HCT116 (cell line): Measurements from ENCODE around the gene VAT1. TPM values are rescaled to one million over a fixed set of nuclear protein-coding genes. Genes with fewer than 3 reads are reported as not detected.

Experiments used
- ATAC-seq: fragments of 200-7000 bp; cut with Tn5 transposase; 2 replicates; pipeline ENCODE4 v1.9.1; 2020; ENCODE audit warnings: mild to moderate bottlenecking, moderate library complexity
- BruUV-seq: library from RNA; stranded (reverse); fragments of 400-500 nt; replicated peaks from 2 replicates; lab custom pipeline; 2021; lab: Mats Ljungman, UMichigan
- CTCF ChIA-PET: fragments of 300-600 bp; sonication (Branson Sonifier 250); formaldehyde crosslinking; loops from one replicate; lab custom pipeline; 2021; ENCODE audit warnings: antibody characterized with exemption; lab: Charles Lee
- POLR2A ChIA-PET: fragments of 300-600, 350-600 bp; sonication (Branson Sonifier 250); formaldehyde crosslinking; loops from one replicate; lab custom pipeline; 2021; ENCODE audit warnings: antibody characterized with exemption; lab: Charles Lee
- RAD21 ChIA-PET, 2 experiments: fragments of 300-600 bp; sonication (Branson Sonifier 250); formaldehyde crosslinking; loops; one replicate each; lab custom pipeline; 2023; ENCODE audit warnings: low total read pairs in 2 of 2; ENCODE audit not compliant: uncharacterized antibody in 2 of 2, unreplicated experiment in 2 of 2, low non-redundant PET in 1 of 2; lab: Charles Lee
- DNase-seq: peaks from one replicate; pipeline ENCODE4 v3.0.0-alpha.2; 2010; ENCODE audit warnings: low read depth, low spot score
- H2AFZ ChIP-seq: fragments of 200-600 bp; shearing (Covaris generic), sonication (generic); 2 replicates; pipeline ENCODE4 v1.6.1; 2017; ENCODE audit warnings: low read depth, mixed run types, mixed read lengths, antibody characterized with exemption, low read length; ENCODE audit not compliant: poor library complexity, severe bottlenecking
- H3K27ac ChIP-seq: 2 replicates; pipeline ENCODE4 v1.5.1; 2012; ENCODE audit warnings: low read depth, low read length
- H3K27me3 ChIP-seq: fragments of 200-600 bp; sonication (generic); 2 replicates; pipeline ENCODE4 v1.6.1; 2016; ENCODE audit warnings: mixed run types, low read length, mixed read lengths; ENCODE audit not compliant: insufficient read depth
- H3K36me3 ChIP-seq, 2 experiments: fragments of 200-500 bp in 1 of 2; fragments of 200-600 bp in 1 of 2; sonication (Bioruptor generic) in 1 of 2; sonication (generic) in 1 of 2; 2 replicates each; pipeline versions ENCODE4 v1.5.1 to v1.6.1; 2014 to 2016; ENCODE audit warnings: low read length in 2 of 2, inconsistent platforms in 1 of 2, mixed read lengths in 1 of 2, mixed run types in 1 of 2; ENCODE audit not compliant: insufficient read depth in 2 of 2, control insufficient read depth in 1 of 2
- H3K4me1 ChIP-seq, 2 experiments: fragments of 200-600 bp in 1 of 2; sonication (generic) in 1 of 2; 2 replicates each; pipeline versions ENCODE4 v1.5.1 to v1.6.1; 2012 to 2017; ENCODE audit warnings: low read length in 2 of 2, inconsistent platforms in 1 of 2, mild to moderate bottlenecking in 1 of 2, mixed read lengths in 1 of 2, mixed run types in 1 of 2, moderate library complexity in 1 of 2; ENCODE audit not compliant: insufficient read depth in 2 of 2, control insufficient read depth in 1 of 2
- H3K4me2 ChIP-seq: fragments of 200-600 bp; sonication (generic); 2 replicates; pipeline ENCODE4 v1.6.1; 2017; ENCODE audit warnings: mixed run types, low read length, mixed read lengths
- H3K4me3 ChIP-seq, 2 experiments: fragments of 200-600 bp in 1 of 2; sonication (generic) in 1 of 2; replicated peaks in 1 of 2; 2 replicates each; pipeline ENCODE4 v1.5.1; 2011 to 2016; ENCODE audit warnings: low read length in 2 of 2, control low read depth in 1 of 2, low read depth in 1 of 2, mild to moderate bottlenecking in 1 of 2, mixed read lengths in 1 of 2, mixed run types in 1 of 2
- H3K79me2 ChIP-seq: fragments of 200-600 bp; sonication (generic); 2 replicates; pipeline ENCODE4 v1.6.1; 2017; ENCODE audit warnings: mild to moderate bottlenecking, mixed run types, low read length, moderate library complexity, mixed read lengths; ENCODE audit not compliant: insufficient read depth
- H3K9ac ChIP-seq: fragments of 200-600 bp; sonication (generic); 2 replicates; pipeline ENCODE4 v1.6.1; 2016; ENCODE audit warnings: low read length, mixed read lengths
- H3K9me2 ChIP-seq: fragments of 200-600 bp; sonication (generic), shearing (Covaris generic); 2 replicates; pipeline ENCODE4 v1.6.1; 2017; ENCODE audit warnings: mixed run types, mild to moderate bottlenecking, moderate library complexity; ENCODE audit not compliant: insufficient read depth
- H3K9me3 ChIP-seq, 2 experiments: fragments of 200-500 bp in 1 of 2; fragments of 200-600 bp in 1 of 2; sonication (Bioruptor generic) in 1 of 2; sonication (generic) in 1 of 2; 2 replicates each; pipeline ENCODE4 v1.6.1; 2014 to 2017; ENCODE audit warnings: low read length in 2 of 2, mixed read lengths in 2 of 2, inconsistent platforms in 1 of 2, low read depth in 1 of 2, mild to moderate bottlenecking in 1 of 2, mixed run types in 1 of 2, moderate library complexity in 1 of 2; ENCODE audit not compliant: control insufficient read depth in 1 of 2, insufficient read depth in 1 of 2
- H4K20me1 ChIP-seq: fragments of 200-600 bp; sonication (generic), shearing (Covaris generic); 2 replicates; pipeline ENCODE4 v1.6.1; 2017; ENCODE audit warnings: mixed run types, mild to moderate bottlenecking, moderate library complexity; ENCODE audit not compliant: insufficient read depth
- CTCF ChIP-seq, 3 experiments: fragments of 200-600 bp in 1 of 3; sonication (generic) in 1 of 3; IDR thresholded peaks in 2 of 3; conservative IDR thresholded peaks in 1 of 3; 2 replicates each; pipeline ENCODE4 v1.5.1; 2012 to 2017; ENCODE audit warnings: low read depth in 2 of 3, low read length in 2 of 3, antibody characterized with exemption in 1 of 3, borderline replicate concordance in 1 of 3, control low read depth in 1 of 3, mild to moderate bottlenecking in 1 of 3, mixed read lengths in 1 of 3, mixed run types in 1 of 3, moderate library complexity in 1 of 3; ENCODE audit not compliant: insufficient read depth in 1 of 3
- EGR1 ChIP-seq: IDR thresholded peaks from 2 replicates; pipeline ENCODE4 v1.6.1; 2012; ENCODE audit warnings: low read depth
- ELF1 ChIP-seq: IDR thresholded peaks from 2 replicates; pipeline ENCODE4 v1.6.1; 2012; ENCODE audit warnings: low read depth, borderline replicate concordance
- EZH2 ChIP-seq: fragments of 200-600 bp; sonication (generic); IDR thresholded peaks from 2 replicates; pipeline ENCODE4 v1.6.1; 2017; ENCODE audit warnings: antibody characterized with exemption, mixed run types
- EZH2phosphoT487 ChIP-seq: fragments of 200-600 bp; IDR thresholded peaks from 2 replicates; pipeline ENCODE4 v1.6.1; 2018; ENCODE audit warnings: antibody characterized with exemption, borderline replicate concordance
- FOSL1 ChIP-seq: IDR thresholded peaks from 2 replicates; pipeline ENCODE4 v1.6.1; 2012; ENCODE audit warnings: low read depth
- JUND ChIP-seq: IDR thresholded peaks from 2 replicates; pipeline ENCODE4 v1.6.1; 2012
- MAX ChIP-seq: IDR thresholded peaks from 2 replicates; pipeline ENCODE4 v1.6.1; 2012
- POLR2AphosphoS5 ChIP-seq: IDR thresholded peaks from 2 replicates; pipeline ENCODE4 v1.6.1; 2011; ENCODE audit warnings: mild to moderate bottlenecking, low read depth, low read length, moderate library complexity
- RAD21 ChIP-seq: IDR thresholded peaks from 2 replicates; pipeline ENCODE4 v1.6.1; 2012; ENCODE audit warnings: low read depth, mild to moderate bottlenecking
- SIN3A ChIP-seq: IDR thresholded peaks from 2 replicates; pipeline ENCODE4 v1.6.1; 2012; ENCODE audit warnings: low read depth
- SRF ChIP-seq: IDR thresholded peaks from 2 replicates; pipeline ENCODE4 v1.6.1; 2012; ENCODE audit warnings: low read depth
- TCF7L2 ChIP-seq: IDR thresholded peaks from 2 replicates; pipeline ENCODE4 v1.7.0; 2011; ENCODE audit warnings: borderline replicate concordance, inconsistent platforms; ENCODE audit not compliant: insufficient read depth, insufficient read length; ENCODE audit errors: extremely low read depth
- YY1 ChIP-seq: IDR thresholded peaks from 2 replicates; pipeline ENCODE4 v1.6.1; 2011; ENCODE audit warnings: low read length, low read depth, moderate library complexity, mild to moderate bottlenecking; ENCODE audit not compliant: insufficient replicate concordance; ENCODE audit errors: extremely low read depth
- ZBTB33 ChIP-seq: IDR thresholded peaks from 2 replicates; pipeline ENCODE4 v1.6.1; 2011; ENCODE audit warnings: mild to moderate bottlenecking, low read length, moderate library complexity; ENCODE audit not compliant: insufficient replicate concordance; ENCODE audit errors: extremely low read depth
- ZFX ChIP-seq: fragments of 450-650 bp; IDR thresholded peaks from 2 replicates; pipeline ENCODE4 v1.6.1; 2017
- ZNF274 ChIP-seq: fragments of 200-500 bp; sonication (Bioruptor generic); IDR thresholded peaks from 2 replicates; pipeline ENCODE4 v1.6.1; 2014; ENCODE audit warnings: mild to moderate bottlenecking, low read depth, low read length, inconsistent platforms
- intact Hi-C: fragments of 100-400 bp; cut with micrococcal nuclease; formaldehyde crosslinking; loops from 2 replicates; pipeline ENCODE4 v1.10.0; 2022
- total RNA-seq: library from RNA; stranded (reverse); gene quantifications from one replicate; pipeline ENCODE4 v1.2.1, GENCODE V29; 2021; ENCODE audit not compliant: unreplicated experiment
- TF ChIP-seq, protein P1 (sequence below): IDR thresholded peaks from 2 replicates; pipeline ENCODE4 v1.6.1; 2012; ENCODE audit warnings: low read depth

The VAT1 gene
- total RNA-seq, 1 experiment from 2014 or later = 197 TPM

DNA sequence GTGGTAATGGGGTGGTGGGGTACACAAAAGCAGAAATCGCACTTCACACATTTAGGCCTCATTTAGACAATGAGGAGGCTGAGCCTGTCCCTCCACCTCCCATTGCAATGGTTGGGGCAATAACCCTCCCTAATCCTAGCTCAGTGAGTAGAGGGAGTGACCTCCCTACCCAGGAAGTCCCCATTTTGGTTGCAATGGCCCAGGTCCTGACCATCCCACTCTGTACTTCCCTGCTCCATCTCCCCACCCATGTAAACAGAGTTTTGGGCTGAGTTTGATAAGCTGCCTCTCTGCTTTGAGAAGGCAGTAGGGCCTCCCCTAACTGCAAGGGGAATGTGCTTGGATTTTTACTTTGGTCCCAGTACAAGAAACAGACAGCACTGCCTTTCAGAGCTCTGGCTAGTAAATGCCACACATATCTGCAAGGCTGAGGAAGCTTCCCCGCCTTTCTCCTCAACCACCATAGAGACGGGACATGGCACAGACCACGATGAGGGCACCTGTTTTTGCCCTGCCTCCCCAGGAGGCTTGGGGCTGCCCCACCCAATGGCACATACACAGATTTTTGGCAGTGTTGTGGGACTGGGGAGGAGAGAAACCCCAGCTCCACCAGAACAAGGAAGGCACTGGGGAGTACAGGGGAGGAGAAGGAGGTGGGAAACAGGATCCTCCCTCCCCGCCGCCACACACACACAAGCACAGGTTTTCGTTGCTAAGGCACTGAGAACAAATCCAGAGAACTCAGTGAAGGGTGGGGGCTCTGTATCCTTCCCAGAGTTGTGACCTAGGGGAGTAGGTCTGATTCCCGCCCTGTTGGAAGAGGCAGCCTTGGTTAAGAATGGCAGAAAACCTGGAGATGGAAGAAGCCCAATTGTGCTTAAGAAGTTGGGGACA is 7.3 kb downstream of the VAT1 start:
- DNase-seq (no peak), ATAC-seq (no peak)
- ChIA-PET RAD21 (no interaction called here), POLR2A (interaction anchor here (0.7 to 0.9 kb wide), 2 partner anchors 9 to 17 kb away, joined by 3 read pairs; partner anchors contain the start of gene RPL27), CTCF (no interaction called here)
- Histone ChIP-seq H3K27me3 (no peaks in the 10 kb centered on the region), H4K20me1 (no peaks in the 10 kb centered on the region), H3K4me1 (peaks cover 10 to 26% of the 10 kb centered on the region in 2 experiments; a peak in 3 of 4 replicates), H3K9me2 (no peaks in the 10 kb centered on the region), H3K79me2 (no peaks in the 10 kb centered on the region), H3K36me3 (peaks cover 0 to 9% of the 10 kb centered on the region in 2 experiments; a peak in 3 of 4 replicates), H3K9ac (no peak overlapping the region), H3K9me3 (no peaks in the 10 kb centered on the region), H3K4me3 (no peak overlapping the region), H3K27ac (no peak overlapping the region), H2AFZ (no peak overlapping the region), H3K4me2 (no peak overlapping the region)
- BruUV-seq = TSS peak; percentile 39
- intact Hi-C loops = no loop called here
- TF ChIP-seq EGR1 (no peak), SIN3A (no peak), TCF7L2 (no peak), ZFX (no peak), EZH2phosphoT487 (no peak), ZBTB33 (no peak), YY1 (no peak), ZNF274 (no peak), CTCF (IDR thresholded peaks at IDR 0.05 in 2 of 3, conservative IDR thresholded peaks at IDR 0.05 in 1 of 3; ENCODE audit: borderline replicate concordance in 1 of 3, insufficient read depth in 1 of 3, low read depth in 2 of 3, low read length in 2 of 3) (no peak), EZH2 (no peak), RAD21 (no peak), SRF (no peak), ELF1 (no peak), FOSL1 (no peak), JUND (no peak), MAX (no peak), POLR2AphosphoS5 (no peak)
- TF ChIP-seq, protein P1, sequence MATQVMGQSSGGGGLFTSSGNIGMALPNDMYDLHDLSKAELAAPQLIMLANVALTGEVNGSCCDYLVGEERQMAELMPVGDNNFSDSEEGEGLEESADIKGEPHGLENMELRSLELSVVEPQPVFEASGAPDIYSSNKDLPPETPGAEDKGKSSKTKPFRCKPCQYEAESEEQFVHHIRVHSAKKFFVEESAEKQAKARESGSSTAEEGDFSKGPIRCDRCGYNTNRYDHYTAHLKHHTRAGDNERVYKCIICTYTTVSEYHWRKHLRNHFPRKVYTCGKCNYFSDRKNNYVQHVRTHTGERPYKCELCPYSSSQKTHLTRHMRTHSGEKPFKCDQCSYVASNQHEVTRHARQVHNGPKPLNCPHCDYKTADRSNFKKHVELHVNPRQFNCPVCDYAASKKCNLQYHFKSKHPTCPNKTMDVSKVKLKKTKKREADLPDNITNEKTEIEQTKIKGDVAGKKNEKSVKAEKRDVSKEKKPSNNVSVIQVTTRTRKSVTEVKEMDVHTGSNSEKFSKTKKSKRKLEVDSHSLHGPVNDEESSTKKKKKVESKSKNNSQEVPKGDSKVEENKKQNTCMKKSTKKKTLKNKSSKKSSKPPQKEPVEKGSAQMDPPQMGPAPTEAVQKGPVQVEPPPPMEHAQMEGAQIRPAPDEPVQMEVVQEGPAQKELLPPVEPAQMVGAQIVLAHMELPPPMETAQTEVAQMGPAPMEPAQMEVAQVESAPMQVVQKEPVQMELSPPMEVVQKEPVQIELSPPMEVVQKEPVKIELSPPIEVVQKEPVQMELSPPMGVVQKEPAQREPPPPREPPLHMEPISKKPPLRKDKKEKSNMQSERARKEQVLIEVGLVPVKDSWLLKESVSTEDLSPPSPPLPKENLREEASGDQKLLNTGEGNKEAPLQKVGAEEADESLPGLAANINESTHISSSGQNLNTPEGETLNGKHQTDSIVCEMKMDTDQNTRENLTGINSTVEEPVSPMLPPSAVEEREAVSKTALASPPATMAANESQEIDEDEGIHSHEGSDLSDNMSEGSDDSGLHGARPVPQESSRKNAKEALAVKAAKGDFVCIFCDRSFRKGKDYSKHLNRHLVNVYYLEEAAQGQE = no peak
